GM08714 (cell line): Measurements from ENCODE around the gene RPS6KA3.

Experiments used
- H3K4me3 ChIP-seq: fragments of 200-500 bp; sonication (Bioruptor generic); 2 replicates; pipeline ENCODE4 v1.5.1; 2014; ENCODE audit warnings: mild to moderate bottlenecking, low read length, inconsistent platforms
- ZNF274 ChIP-seq: IDR thresholded peaks from 2 replicates; pipeline ENCODE4 v1.6.1; 2012; ENCODE audit warnings: mild to moderate bottlenecking, low read depth, low read length

RPS6KA3 gene

DNA sequence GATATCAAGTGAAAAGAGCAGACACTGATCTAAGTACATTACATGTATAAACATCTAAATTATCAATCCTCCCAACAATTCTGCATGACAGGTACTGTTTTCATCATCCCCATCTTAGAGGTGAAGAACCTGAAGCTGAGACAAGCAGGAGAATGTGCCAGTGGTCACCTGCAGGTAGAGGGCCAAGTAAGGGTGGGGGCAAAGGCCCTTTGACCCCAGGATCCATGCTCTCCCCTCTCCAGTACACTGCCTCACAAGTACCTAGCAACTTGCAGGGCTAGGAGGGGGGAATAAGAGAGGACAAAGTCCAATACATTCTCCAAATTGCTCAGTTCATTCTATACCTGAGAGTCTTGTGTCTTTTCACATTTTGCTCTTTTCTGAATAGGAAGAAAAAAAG lies 141.7 kb downstream of the RPS6KA3 start:
- H3K4me3 ChIP-seq = no peak overlapping the region
- TF ChIP-seq ZNF274 = no peak

DNA sequence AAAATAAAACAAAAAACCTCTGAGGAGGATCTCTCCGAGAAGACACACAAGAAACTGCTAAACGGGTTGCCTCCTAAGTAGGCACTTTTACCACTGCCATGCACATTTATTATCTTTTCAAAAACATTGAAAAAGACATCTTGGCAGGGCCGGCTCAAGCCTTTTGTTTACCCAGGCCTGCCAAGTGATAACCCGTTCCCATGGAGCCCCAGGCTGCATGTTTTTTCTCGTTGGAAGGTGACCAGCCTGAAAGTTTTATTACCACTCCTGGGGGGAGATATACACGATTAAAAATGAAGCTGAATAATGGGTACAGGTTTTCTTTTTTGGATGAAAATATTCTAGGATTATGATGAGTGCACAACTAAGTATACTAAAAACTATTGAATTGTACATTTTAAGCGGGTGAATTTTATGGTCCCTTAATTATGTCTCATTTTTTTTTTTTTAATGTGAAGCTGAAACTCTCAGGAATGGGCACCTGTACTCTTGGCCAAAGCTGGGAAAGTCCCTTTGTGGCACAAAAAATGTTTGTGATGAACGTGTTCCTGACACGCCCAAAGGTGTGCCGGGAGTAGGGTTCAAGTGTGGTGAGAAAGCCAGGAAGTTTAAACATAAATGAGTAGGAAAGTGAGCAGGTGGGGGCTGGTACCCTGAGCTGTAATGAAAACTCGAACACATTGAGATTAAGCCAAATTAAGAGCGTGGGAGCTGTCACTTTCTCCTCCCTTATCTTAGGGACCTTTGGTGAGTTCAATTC lies 148.5 kb downstream of the RPS6KA3 start:
- no peak overlapping the region for H3K4me3 ChIP-seq
- no peak for TF ChIP-seq ZNF274

DNA sequence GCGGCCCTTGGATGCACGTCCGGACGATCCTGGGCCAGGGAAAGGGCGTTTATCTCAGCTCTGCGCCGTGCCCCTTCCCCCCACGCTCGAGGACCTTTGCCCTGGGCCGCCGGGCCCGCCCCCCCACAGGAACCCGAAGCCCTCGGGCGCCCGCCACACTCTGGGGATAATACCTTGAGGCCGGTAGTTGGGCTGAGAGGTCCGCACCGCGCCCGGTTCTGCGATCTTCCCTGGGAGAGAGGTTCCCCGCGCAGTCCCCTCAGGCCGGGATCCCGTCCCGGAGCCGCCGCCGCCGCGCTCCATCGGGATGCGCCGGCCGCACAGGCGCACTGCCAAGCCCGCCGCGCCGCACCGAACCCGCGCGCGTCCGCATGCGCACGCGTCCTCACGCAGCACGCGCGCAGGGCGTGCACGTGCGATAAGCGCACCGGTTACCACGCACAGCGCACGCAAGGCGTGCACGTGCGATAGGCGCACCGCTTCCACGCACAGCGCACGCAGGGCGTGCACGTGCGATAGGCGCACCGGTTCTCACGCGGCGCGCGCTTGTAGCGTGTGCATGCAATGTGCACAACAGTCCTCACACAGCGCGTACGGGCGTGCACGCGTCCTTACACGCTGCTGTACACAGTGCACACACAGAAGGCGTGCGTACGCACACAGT lies 150.0 kb downstream of the RPS6KA3 start, which contains the start of gene MAP7D2:
MAP7D2 (minus strand) TSS at position 331 of the 664 bp plus-strand sequence; CDS start at position 303, 28 bp downstream.
- no peak within 1 kb of the TSS; the same call in 1 of the 2 replicates for H3K4me3 ChIP-seq
- no peak for TF ChIP-seq ZNF274

DNA sequence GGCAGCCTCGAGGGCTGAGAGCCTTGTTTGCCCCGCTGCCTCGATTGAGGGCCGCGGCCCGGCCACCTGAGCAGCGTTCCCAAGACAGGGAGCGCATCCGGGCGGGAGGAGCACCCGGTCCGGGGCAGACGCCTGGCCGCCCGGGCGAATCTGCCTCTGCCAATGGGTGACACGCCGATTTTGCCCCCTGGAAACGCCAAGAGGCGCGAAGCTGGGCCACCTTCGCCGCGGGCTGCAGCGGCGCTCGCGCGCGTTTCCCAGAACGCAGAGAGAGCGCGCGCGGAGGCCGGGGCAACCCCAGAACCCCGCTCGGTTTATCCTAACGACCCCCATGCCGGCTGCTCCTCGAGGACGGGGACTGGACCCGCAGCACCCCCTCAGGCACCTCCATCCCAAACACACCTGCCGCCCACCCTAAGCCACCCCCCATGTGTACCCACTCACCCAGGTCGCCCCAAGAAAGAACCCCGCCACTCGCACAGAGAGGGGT lies 150.6 kb downstream of the RPS6KA3 start:
- TF ChIP-seq ZNF274 = no peak
- no peak overlapping the region; the same call in 1 of the 2 replicates for H3K4me3 ChIP-seq

DNA sequence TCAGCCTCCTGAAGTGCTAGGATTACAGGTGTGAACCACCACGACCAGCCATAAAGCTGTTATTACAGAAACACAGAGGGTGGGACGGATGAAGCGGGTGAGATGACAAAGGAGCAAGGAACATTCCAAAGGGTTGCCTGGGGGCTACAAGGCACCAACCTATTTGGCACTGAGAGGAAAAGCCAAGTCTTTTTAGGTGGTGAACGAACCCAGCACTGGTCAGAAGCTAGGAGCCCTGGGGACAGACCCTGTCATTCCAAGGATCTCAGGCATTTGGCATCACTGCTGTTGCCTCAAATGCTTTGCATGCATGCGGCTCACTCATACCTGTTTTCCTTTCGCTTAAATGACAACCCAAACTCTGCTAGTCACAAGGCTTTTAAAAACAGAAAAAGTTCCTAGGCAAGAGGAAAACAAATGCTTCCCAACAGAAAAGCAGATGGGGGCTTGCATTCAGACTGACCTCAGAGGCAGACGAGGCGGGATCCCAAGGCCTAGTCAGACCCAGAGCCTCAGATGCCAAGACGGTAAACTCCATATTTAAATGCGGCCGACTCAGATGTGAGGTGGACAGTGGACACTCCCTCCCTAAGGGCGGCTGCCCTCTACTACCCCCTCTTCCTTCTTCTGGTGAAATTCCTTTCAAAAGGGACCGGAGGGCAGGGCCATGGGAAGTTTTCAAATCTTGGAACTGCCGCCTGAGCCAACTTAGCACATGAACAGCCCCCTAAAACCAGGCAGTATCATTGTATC lies 154.5 kb downstream of the RPS6KA3 start:
- TF ChIP-seq ZNF274 = no peak

DNA sequence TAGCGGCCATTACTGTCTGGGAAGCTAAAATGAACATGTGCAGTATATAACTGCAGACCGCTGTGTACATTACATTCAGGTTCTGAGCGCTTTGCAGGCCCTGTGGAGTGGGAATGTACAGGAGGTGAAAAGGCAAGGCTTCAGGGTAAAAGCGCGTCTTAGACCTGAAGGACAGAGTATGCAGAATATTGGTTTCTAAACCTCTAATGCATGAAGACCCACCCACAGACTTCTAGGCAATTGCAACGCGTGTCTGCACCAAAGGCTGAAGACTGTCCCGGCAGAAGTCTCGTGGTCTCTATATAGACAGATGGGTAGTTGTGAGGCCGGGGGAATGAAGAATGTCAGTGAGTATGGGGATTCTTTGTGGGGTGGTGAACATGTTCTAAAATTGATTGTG lies 155.4 kb downstream of the RPS6KA3 start:
- no peak for TF ChIP-seq ZNF274
- H3K4me3 ChIP-seq = no peak overlapping the region

More for the DNA sequence above, 154.5 kb downstream of the RPS6KA3 start:
- H3K4me3 ChIP-seq = no peak overlapping the region

DNA sequence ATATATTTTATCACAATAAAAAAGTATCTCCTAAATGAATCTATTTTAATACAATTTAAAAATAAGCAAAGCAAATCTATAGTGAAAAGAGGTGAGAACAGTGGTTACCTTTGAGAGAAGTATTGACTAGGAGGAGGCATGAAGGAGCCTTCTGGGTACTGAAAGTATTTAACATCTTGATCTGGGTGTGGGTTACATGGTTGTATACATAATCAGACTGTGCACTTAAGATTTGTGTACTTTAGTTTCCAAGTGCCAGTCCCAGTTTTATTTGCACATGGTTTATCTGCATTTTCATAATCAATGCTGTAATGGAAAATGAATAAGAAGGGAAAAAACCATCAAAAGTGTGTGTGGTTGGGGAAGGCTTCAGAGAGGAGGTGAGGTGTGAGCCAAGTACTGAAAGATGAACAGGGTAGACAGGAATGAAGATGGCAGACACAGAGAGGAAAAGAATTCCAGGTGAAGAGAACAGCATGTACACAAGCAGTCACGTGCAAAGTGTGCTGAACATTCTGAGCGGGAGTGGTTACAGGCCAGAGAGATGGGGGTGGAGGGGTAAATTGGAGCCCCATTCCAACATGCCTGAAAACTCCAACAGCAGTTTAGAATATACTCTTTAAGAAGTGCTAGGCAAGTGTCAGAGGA lies 164.7 kb downstream of the RPS6KA3 start:
- no peak for TF ChIP-seq ZNF274
- no peak overlapping the region for H3K4me3 ChIP-seq
